ENCODE results near the gene PRDM1.

DNA sequence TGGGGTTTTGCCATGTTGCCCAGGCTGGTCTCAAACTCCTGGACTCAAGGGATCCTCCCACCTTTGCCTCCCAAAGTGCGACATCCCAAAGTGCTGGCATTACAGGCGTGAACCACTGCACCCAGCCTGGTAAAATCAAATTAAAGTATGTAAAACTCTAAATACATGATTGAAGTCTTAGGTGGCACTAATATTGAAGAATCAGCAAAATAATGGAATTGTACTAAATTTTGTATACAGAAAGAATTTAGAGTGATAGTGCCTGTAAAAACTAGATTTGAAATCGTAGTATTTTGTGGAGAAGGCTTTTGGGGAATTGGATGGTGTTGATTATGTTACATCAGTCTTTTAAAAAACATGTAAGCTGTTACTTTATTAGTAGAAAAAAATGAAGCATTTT, 10.0 kb upstream of the PRDM1 start:
- no peak for TF ChIP-seq YY1 (IDR thresholded peaks at IDR 0.05; ENCODE audit: insufficient read depth, insufficient read length)
- TF ChIP-seq ZNF274 (IDR thresholded peaks at IDR 0.05; ENCODE audit: low read depth, low read length), result no peak

Measured in NT2/D1 (cell line).